Activated CD8-positive, alpha-beta memory T cell treated with anti-CD3 and anti-CD28 coated beads for 1 hour (primary cell): ENCODE results near the gene VPS37C.
"Not testable (repeated sequence)": the region's sequence is repeated elsewhere in the genome, so short reads cannot be mapped to it uniquely, and the experiment has no call there.

Experiments used
- DNase-seq, 2 donors: peaks; one replicate each; pipeline ENCODE4 v3.0.0-alpha.2; 2020; ENCODE audit warnings: low read depth in 1 of 2; ENCODE audit errors: extremely low read depth in 1 of 2

Gene VPS37C

DNA sequence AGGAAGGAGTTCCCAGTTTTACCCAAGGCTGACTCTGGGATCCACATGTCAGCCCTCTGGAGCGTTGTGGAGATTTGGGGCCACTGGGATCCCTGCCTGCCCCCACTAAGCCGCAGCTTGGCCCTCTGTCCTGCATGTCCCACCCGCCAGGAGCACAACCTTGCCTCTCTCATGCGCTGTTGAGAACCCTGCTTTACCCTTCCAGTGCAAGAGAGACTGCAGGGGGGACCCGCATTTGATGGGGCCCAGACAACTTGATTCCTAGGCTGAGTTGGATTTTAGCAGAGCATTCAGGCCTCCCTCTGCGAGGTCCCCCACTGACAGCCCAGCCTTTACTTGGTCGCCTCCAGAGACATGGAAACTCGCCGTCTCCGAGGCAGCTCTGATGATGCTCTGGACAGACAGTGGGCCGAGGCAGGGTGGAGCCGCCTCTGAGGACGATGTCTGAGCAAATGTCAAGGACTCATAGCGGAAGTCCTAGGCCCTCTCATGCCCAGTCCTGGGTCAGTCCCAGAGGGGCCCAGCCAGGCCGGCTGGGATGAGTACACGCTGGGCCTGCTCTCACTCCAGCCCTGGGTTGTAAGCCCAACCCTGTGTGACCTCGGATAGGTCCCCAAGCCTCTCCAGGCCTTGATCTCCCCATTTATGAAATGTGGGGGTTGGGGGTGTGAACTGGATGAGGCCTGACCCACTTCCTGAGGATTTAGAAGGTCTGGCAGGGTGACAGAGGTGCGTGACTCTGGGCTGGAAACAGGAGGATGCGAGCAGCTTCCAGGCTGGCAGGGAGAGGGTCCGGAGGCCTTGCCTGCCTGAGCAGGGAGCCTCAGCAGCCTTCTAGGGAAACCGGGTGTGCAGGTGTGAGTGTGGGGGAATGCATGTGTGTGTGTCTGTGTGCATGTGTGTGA, 58.3 kb downstream of the VPS37C start:
- DNase-seq: no peak

DNA sequence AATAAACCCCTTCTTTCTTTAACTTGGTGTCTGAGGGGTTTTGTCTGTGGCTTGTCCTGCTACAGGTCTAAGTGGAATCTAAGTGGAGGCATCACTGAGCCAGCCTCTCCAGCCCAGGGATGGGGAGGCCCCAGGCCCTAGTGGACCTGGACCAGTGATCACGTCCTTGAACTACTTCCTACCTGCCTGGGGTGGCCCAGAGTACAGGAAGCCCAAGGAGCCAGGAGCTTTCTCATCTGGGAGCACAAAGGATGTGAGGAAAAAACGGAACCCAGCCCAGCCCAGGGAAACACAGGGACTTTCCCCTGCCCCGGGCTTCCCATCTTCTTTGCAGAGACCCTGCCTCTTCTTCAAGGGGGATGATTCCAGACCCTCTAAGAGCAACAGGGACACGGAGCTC, 62.4 kb downstream of the VPS37C start:
- no peak for DNase-seq

DNA sequence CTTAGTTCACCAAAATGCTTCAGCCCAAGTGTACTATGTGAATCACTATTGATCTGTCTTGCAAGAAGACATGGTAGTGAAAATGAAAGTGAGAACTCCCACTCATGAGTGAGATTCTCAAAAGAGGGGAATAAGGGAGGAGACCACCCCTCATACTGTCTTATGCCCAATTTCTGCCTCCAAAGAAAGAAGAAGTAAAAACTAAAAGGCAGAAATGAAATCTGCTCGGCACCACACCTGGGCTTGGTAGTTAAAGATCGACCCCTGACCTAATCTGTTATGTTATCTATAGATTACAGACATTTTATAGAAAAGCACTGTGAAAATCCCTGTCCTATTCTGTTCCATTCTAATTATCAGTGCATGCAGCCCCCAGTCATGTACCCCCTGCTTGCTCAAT, 63.0 kb downstream of the VPS37C start:
- not testable (repeated sequence) for DNase-seq

DNA sequence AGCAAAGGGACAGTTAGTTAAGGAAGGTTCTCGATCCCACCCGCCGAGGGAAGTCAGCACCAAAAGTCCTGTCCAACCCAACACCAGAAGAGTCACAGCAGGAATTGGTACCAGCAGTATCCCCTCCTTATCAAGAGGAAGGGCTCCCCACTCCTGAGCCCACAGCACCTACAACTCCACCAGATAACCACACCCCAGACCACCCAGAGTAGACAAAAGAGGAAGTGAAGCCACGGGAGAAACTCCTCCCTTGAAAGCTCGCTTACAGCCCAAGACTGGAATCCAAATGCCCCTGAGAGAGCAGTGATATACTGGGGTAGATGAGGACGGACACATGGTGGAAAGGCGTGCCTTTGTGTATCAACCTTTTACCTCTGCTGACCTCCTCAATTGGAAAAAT, 66.2 kb downstream of the VPS37C start:
- no peak for DNase-seq

DNA sequence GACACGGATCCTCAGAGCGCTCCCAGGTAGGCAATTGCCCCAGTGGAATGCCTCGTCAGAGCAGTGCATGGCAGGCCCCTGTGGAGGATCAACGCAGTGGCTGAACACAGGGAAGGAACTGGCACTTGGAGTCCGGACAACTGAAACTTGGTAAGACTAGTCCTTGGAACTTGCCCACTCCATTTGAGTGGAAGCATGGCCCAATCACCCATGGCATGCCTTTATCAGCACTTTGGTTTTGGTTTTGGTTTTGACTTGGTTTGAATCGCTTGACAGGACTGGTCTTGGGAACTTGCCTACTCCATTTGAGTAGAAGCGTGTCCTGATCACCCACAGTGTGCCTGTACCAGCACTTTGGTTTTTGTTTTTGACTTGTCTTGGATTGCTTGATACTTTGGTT, 67.1 kb downstream of the VPS37C start:
- not testable (repeated sequence) for DNase-seq

DNA sequence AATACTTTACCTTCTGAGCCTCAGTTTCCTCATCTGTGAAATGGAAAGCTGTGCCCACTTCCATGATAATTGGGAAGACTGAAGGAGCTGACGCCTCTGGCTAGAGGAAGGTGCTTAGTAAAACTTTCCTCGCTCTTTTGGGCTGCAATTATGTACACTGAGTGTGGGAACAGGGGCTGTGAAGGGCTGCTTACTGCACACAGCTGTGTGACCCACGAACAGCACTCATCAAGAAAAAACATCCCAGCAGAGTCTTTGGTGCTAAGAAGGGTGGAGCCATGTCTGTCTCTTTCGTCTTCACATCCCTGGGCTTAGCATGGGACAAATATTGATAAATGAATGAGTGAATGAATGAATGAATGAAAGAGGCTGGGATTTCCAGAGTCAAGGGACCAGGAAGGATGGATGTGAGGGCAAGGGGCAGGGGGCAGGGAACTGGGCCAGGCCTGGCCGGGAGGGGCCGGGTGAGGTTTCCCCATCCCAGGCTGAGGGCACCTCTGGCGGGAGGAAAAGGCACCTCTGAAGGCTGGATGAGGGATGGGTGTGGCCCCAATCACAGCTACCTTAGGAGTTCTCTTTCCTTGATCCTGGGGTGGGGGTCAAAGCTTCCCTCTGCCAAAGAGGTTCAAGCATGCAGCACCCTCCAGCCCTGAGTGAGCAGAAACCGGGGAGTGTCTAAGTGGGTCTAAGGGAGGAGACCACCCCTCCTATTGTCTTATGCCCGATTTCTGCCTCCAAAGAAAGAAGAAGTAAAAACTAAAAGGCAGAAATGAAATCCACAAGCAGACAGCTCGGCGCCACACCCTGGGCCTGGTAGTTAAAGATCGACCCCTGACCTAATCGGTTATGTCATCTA, 68.1 kb downstream of the VPS37C start:
- no peak for DNase-seq

DNA sequence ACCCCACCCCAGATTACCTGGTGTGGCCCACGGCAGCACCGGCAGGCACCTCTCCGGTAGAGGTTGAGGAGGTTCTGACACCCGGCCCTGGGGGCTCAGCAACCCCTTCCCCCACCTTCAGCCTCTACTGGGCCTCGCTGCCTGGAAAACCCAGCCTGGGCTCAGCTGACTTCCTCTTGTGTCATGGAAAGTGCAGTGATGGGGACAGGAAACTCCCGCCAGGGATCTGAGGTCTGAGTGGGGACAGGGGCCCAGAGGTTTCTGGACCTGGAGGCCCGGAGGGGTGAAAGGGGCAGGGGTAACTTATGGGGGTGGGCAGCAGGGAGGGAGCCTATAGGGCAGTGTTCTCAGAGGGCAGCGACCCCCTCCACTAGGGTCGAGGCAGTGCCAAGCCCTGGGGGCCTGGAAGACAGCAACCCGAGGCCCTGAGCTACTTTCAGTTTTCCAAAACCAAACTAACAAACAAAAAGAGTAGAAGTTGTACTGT, 68.9 kb downstream of the VPS37C start:
- DNase-seq: no peak

DNA sequence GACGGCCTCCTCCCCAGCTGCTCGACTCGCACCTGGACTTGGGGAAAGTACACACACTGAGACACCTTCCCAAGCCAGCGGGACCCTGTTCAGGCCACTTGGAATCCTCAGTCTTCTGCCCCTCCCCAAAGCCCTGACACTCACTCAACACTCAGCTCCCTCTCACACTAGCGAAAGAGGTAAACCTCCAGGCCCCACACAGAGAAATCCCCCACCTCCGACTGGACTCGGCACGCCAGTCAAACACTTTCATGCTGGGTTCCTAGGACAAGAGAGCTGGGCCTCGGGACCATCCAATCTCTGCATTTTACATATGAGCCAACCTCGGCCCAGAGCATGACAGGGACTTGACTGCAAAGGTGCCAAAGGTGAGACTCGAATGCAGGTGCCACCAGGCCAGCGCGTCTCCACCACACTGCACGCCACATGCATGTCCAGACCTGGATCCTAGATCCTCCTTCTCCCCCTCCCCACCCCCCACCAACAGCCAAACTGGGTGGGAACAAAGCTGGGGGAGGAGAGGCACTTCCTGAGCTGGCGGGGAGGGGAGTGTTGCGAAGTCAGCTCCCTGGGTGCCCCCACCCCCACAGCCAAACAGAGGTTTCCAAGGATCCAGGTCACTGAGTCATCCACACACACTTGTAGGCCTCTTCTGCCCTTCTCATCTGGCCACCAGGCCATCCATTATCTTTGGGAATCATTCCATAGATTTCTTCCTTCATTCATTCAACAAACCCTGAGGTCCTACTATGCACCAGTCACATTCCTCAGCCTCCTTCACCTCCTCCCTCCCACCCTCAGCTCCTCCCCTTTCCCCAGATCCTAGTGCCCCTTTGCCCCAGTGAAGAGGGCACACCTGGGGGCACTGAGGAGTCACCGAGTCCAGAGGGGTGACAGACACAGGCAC, 69.6 kb downstream of the VPS37C start:
- no peak for DNase-seq

DNA sequence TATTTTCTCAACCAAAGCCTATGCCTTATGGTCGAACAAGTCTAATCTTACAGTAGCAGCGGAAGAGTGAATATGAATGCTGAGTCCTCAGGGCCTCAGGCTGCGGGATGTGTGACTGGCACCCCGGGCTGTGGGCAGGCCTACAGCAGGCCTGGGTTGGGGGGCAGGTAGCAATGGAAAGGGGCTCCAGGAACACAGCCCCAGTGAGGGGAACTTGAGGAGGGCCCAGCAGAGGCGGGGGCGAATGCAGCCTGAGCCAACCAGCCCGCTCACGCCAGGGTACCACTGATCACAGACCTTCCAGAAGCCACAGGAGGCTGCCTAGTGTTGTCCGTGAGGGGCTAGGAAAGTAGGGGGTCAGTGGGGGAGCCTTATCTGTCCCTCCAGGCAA, 70.2 kb downstream of the VPS37C start:
- no peak for DNase-seq

DNA sequence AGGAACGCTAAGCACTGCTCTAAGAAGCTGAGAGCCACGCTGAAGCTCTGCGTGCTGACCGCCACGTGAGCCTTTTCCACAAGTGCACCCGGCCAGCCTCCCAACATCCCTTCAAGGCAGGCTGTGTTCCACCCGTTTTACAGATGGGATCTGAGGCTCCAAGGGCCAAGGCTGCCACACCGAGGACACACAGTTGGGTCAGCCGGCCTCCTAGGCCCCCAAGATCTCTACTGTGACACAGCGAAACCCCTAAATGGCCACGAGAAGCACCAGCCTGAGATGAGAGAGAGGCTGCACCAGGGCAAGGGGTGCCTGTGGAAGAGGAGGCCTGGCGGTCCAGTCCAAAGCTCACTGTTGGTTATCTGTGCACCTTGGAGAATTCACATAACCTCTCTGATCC, 70.7 kb downstream of the VPS37C start:
- DNase-seq: no peak

DNA sequence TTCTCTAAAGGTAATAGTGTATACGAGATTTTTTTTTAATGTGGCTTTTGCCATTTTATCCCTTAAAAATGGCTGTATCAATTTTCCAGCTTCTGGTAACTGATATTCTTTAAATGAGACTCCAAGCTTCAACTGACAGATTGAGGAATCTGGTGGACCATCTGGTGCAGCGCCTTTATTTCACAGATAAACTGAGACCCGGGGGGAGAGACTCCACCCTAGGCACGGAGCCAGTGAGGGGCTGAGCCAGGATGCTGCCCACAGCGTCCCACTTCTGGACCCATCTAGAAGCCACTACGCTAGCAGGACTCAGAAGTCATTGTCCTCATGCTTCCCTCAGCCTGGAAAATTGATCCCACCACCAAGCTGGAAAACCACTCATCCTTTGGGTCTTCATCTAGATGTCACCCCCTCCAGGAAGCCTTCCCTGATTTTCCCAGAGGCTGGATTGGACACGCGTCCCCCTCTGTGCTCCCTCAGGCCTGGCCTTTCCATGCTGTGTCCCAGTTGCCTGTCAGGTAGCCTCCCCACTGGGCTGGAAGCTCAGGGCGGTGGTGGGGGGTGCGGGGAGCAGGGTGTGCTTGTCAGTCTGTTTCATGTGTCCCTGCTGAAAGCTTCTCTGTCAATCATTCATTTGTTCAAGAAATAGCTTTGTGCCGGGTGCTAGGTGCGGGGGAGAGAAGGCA, 71.3 kb downstream of the VPS37C start:
- DNase-seq: no peak

DNA sequence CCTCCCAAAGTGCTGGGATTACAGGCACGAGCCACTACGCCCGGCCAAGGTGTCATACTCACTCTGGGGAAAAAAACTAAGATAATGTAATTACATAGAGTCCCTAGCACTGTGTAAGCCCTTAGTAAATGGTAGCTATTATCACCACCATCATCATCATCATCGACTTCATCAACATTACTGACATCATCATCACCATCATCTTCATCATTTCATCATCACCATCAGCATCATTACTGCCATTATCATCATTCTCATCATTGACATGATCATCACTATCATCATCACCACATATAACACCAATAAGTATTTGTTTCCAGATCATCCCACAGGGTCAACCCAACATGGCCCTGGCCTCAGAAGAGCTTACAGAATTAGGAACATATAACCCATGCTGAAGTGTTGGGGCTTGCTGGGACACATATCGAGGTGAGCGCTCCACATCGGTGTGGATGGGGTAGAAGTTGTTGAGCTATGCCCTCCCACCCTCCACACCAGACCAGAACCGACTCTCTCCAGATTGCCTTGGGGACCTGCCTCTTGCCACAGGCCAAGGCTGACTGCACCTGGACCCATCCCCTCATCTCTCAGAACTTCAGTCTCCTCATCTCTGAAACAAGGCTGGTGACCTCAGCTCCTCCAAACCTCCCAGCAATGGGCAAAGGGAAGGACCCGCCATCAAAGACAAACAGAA, 73.7 kb downstream of the VPS37C start:
- no peak for DNase-seq

DNA sequence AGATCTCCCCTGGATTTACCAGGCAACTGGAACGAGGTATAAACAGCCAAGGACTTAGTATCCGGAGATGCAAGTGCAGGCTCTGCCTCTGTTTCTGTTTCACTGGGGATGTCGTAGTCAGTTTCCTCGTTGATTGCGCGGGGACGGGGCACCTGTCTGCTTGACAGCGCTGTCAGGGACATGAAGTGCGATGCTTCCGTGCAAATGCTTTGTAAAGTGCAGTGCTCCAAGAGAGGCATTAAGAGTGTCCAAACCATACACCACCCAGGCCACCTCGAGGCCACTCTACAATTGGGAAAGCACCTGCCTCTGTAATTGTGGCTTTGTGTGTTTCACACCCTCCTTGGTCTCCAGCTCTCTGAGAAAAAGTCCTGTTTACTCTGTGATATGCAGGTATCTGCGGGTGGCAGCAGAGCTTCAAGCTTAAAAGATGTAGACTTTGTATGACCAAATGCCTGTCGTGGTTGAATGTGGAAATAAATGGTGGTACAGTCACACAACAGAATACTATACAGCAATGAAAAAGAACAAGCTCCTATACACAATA, 77.6 kb downstream of the VPS37C start:
- DNase-seq: no peak

DNA sequence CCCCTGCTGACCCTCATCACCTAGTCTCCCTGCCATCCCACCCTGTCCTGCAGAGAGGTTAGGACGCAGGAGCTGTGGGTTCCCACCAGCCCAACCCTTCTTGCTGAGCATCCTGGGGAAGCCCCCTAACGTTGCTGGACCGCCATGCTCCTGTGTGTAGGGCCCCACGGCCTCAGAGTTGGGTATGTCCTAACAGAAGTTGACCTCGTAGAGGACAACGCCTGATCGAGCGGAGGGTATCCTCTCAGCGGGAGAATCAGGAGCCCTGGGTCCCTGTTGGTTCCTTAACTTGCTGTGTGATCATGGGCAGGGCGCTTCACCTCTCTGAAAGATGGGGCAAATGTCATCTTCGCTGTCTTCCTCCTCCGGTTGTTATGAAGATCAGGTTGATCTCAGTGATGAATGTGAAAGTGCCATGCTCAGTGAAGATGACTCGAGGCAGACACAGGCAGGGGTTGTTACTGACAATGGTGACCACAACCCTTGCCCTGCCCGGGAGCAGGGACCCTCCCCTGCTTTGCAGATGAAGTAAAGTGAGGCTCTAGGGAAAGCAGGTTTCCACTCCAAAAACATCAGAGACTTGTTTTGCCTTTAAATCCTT, 78.2 kb downstream of the VPS37C start:
- no peak for DNase-seq

DNA sequence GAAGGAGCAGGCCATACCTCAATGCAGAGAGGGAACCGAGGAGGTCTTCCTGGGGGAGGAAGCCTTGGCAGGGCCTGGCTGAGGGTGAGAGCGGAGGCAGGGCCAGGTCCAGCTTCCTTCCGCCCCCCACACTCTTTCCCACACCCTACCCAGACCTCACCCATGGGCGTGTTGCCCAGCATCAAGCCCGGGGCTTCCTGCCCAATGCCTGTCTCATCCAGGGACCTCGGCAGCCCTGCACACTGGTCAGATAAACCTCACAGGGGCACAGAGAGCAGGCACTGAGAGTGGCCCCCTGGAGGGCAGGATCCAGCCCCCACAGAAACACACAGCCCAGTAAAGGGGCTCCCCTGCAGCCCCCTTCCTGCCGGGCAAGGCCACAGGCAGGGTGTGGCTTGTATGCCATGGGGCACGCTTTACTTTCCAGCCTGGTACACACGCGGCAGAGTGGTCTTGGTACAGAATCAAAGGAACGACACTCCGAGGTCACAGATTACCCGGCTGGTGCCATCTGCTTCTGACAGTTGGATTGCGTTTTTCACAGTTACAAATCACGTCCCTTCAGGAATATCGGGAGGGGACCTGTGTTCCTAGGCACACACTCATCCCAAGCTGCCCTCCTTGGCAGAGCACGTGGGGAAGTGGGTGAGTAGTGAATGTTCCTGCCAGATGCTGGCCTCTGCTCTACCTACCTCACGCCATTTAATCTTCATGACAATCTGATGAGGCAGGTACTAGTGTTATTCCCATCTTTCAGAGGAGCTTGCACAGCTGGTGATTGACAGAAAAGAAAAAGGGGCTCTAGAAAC, 79.0 kb downstream of the VPS37C start:
- DNase-seq: no peak

DNA sequence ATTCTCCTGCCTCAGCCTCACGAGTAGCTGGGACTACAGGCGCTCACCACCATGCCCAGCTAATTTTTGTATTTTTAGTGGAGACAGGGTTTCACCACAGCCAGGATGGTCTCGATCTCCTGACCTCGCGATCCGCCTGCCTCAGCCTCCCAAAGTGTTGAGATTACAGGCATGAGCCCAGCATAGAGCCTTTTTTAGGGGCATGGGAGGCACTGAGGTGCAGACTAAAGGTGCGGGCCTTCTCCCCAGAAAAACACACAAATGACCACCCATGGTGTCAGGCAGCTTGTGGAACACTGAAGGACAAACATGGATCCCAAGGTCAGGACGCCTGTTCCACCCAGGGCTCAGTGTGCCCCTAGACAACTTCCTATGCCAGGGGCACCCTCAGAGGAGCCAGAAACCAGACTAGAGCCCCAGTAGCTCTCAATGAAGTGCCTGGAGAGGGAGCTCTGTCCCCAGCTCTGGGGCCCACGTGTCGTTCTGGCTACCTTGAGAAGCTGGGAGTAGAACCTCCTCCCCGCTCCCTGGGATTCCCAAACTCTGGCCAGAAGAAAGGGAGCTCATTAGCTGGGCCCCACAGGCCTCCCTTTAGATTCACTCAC, 80.1 kb downstream of the VPS37C start:
- no peak for DNase-seq

DNA sequence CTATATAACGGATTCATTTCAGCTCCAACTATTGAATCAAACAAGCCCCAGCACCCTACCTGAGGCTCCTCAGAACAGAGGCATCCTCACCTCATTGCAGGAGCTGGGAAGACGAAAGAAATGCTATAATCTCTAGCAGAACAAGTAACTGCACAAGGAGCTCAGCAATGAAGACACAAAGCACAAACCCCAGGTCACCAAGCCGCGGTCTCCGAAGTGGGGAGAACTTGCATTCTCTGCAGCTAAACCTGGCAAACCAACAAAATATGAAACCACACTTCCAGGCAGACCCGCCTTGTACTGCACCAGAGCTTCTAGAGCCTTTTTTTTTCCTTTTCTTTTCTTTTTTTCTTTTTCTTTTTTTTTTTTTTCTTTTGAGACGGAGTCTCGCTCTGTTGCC, 80.7 kb downstream of the VPS37C start:
- DNase-seq: no peak
